ENCODE data around the gene ASXL1.

DNA sequence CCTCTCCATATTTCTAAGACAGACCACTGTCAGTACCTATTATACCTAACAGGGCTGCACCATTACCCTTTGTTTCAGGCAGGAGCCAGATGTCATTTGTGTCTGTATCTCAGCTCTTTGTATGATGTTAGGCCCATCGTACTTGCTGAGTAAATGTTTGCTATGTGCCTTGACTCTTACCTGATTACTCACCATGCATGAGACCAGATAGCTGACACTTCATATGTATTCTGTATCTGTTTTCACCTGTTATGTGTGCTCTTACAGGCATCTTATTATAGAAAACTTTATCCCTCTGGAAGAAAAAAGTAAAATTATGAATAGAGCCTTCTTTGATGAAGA lies 31.7 kb upstream of the ASXL1 start:
- TF ChIP-seq CTCF (IDR thresholded peaks at IDR 0.05): no peak
- TF ChIP-seq POLR2A (IDR thresholded peaks at IDR 0.05): no peak
